Erythroblast (primary cell): Measurements from ENCODE around the gene KRTAP10-11.

ENCODE experiments used
- GATA1 ChIP-seq: IDR thresholded peaks from 2 replicates; pipeline ENCODE4 v1.6.1; 2011; ENCODE audit warnings: low read depth, mild to moderate bottlenecking, control low read depth, low read length, moderate library complexity
- POLR2A ChIP-seq: IDR thresholded peaks from 2 replicates; pipeline ENCODE4 v1.6.1; 2011; ENCODE audit warnings: mild to moderate bottlenecking, low read length

GRCh38 chr21:44681861-44682579 is 35.8 kb downstream of the KRTAP10-11 start, which contains the start of gene KRTAP12-1:
- TF ChIP-seq POLR2A (no peak), GATA1 (no peak)
